ENCODE measurements around the gene AFF2. TPM values are rescaled to one million over a fixed set of nuclear protein-coding genes. Genes with fewer than 3 reads are reported as not detected.

Gene AFF2
- polyA plus RNA-seq, 10 donors = 1.2 to 3.5 (median 1.6) TPM

GRCh38 chrX:148926371-148926770 is 426.0 kb downstream of the AFF2 start:
- DNase-seq = no peak

GRCh38 chrX:148928811-148929210 is 428.4 kb downstream of the AFF2 start:
- DNase-seq = peak in 1 of 3 donors; percentile 7

GRCh38 chrX:148929686-148930085 is 429.3 kb downstream of the AFF2 start:
- DNase-seq = no peak

GRCh38 chrX:148930206-148930729 is 429.9 kb downstream of the AFF2 start:
- no peak for DNase-seq

GRCh38 chrX:148933881-148934280 is 433.5 kb downstream of the AFF2 start:
- no peak for DNase-seq

GRCh38 chrX:148938348-148938747 is 437.9 kb downstream of the AFF2 start:
- DNase-seq = no peak

GRCh38 chrX:148940411-148940996 is 440.1 kb downstream of the AFF2 start:
- DNase-seq = no peak

GRCh38 chrX:148942754-148943153 is 442.3 kb downstream of the AFF2 start:
- no peak for DNase-seq

- DNase-seq = no peak
Measured at GRCh38 chrX:148947399-148947975, 447.1 kb downstream of the AFF2 start.

GRCh38 chrX:148956352-148956751 is 455.9 kb downstream of the AFF2 start:
- no peak for DNase-seq

- no peak for DNase-seq
Measured at GRCh38 chrX:148958901-148959300, 458.5 kb downstream of the AFF2 start.

- DNase-seq = no peak
Measured at GRCh38 chrX:148960060-148960459, 459.6 kb downstream of the AFF2 start.

- no peak for DNase-seq
Measured at GRCh38 chrX:148961985-148962384, 461.6 kb downstream of the AFF2 start.

GRCh38 chrX:148976571-148977400 is 476.4 kb downstream of the AFF2 start:
- DNase-seq = no peak

- no peak for DNase-seq
Measured at GRCh38 chrX:148979786-148980185, 479.4 kb downstream of the AFF2 start.

- no peak for DNase-seq
Measured at GRCh38 chrX:148984238-148984637, 483.8 kb downstream of the AFF2 start.

- DNase-seq = no peak
Measured at GRCh38 chrX:148991502-148991901, 491.1 kb downstream of the AFF2 start.

- peak in 1 of 3 donors; percentile 16 for DNase-seq
Measured at GRCh38 chrX:148995661-148996060, 495.2 kb downstream of the AFF2 start.

- no peak for DNase-seq
Measured at GRCh38 chrX:149002320-149002719, 501.9 kb downstream of the AFF2 start.

- DNase-seq = peak in 1 of 3 donors; percentile 7
Measured at GRCh38 chrX:149003863-149004660, 503.6 kb downstream of the AFF2 start.

- DNase-seq = no peak
Measured at GRCh38 chrX:149004936-149005335, 504.5 kb downstream of the AFF2 start.

GRCh38 chrX:149006235-149006634 is 505.8 kb downstream of the AFF2 start:
- no peak for DNase-seq

All from muscle of back (tissue), 11 donors.